AG04450 (cell line): ENCODE measurements around the gene SNRNP200. TPM values are rescaled to one million over a fixed set of nuclear protein-coding genes. Genes with fewer than 3 reads are reported as not detected.

Source experiments
- CTCF ChIA-PET: fragments of 300-600, 350-600 bp; formaldehyde crosslinking; extraction: SDS; loops from one replicate; lab custom pipeline; 2022; ENCODE audit warnings: antibody characterized with exemption, inconsistent platforms; lab: Charles Lee
- POLR2A ChIA-PET: fragments of 350-600 bp; formaldehyde crosslinking; extraction: SDS; loops from one replicate; lab custom pipeline; 2021; ENCODE audit warnings: antibody characterized with exemption, inconsistent platforms; lab: Yijun Ruan, JAX
- DNase-seq: peaks from one replicate; pipeline ENCODE4 v3.0.0-alpha.2; 2011; ENCODE audit warnings: low read depth, low spot score
- H3K27ac ChIP-seq: one replicate; pipeline ENCODE4 v1.5.1; 2012; ENCODE audit warnings: low read depth, low read length, control low read depth
- H3K27me3 ChIP-seq: one replicate; pipeline ENCODE4 v1.6.0; 2012; ENCODE audit warnings: low read length; ENCODE audit not compliant: control insufficient read depth, insufficient read depth
- H3K4me3 ChIP-seq: 2 replicates; pipeline ENCODE4 v1.5.1; 2011; ENCODE audit warnings: mild to moderate bottlenecking, low read depth, low read length, control low read depth
- H3K9me3 ChIP-seq: 2 replicates; pipeline ENCODE4 v1.5.1; 2012; ENCODE audit warnings: low read length; ENCODE audit not compliant: control insufficient read depth, insufficient read depth
- CTCF ChIP-seq: IDR thresholded peaks from 2 replicates; pipeline ENCODE4 v1.5.1; 2011; ENCODE audit warnings: low read depth, low read length, control low read depth, inconsistent platforms
- polyA plus RNA-seq: library from polyadenylated mRNA; depleted of rRNA; stranded (reverse); fragments of >200 nt; gene quantifications from 2 replicates; pipeline ENCODE4 v1.2.3, GENCODE V29; 2011

Gene SNRNP200
- polyA plus RNA-seq, 1 experiment = 99.0 TPM

DNA sequence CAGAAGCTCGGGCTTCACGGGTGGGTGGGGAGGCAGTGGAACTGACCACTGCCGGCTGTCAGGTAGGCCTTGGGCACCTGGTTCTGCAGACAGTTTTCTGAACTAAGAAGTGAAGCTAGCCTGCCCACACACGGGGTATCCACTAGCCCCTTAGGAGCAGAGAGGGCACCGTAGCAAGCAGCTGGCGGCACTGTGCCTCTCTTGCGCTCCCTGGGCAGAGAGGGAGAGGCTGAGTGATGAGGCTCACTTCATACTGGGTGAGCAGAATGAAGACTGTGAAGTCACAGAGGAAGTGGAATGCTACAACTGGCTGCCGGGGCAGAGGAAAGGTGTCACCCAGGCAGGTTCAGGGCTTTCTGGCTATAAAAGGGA lies 20.5 kb upstream of the SNRNP200 start:
- H3K4me3 ChIP-seq = peak overlapping the region; percentile 59
- no peaks in the 10 kb centered on the region; the same call in 1 of the 2 replicates for H3K9me3 ChIP-seq
- ChIA-PET CTCF (interaction anchor here (0.7 kb wide), 1 partner anchor 59 kb away, joined by 3 read pairs; no protein-coding TSS in a partner anchor), POLR2A (interaction anchor here (0.5 kb wide), 1 partner anchor 450 kb away, joined by 3 read pairs; no protein-coding TSS in a partner anchor)
- TF ChIP-seq CTCF = no peak
- peaks cover 7% of the 10 kb centered on the region for H3K27me3 ChIP-seq
- H3K27ac ChIP-seq = no peak overlapping the region
- no peak for DNase-seq

DNA sequence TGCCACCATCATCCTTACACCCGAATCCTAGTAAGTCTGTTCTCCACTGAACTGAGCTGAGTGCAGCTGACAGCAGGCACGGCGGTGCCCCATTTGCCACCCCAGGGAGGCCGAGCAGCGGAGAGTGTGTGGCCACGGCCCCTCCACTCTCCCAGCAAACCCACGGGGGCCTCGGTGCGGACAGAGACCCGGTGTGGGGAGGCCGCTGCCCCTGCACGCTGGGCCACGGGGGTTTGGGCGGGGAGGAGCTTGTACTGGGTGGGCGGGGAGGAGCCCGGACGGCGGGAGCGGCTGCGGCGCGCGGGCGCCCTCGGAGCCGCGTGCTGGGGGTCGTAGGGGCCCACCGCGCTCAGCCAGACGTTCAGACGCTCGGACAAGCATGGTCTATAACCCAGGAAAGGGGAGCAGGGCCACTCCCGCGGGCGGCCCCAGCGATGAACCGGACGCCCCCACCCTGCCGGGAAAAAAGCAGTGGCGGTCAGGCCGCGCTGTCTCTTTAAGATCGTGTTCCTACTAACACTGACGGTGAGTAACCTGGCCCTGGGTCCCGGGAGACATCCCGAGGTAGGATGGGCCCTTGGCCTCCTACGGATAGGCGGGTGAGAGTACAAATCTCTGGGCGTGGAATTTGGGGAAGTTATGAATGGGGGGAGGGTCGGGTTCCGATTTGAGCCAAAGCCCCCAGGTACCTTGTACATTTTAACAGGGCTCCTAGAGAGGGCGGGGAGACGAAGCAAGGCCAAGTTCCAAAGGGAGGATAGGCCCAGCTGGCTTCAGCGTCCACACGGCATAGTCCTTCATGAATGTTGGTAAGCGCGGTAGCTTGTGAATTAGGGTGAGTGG lies 19.9 kb upstream of the SNRNP200 start, which contains the start of gene ITPRIPL1:
Gene ITPRIPL1 (plus strand): TSS at position 277 of the 843 bp plus-strand sequence. CDS start 523 bp downstream, at position 800.
- peak within 1 kb of the TSS; percentile 59 for H3K4me3 ChIP-seq
- ChIA-PET POLR2A (interaction anchor here (0.5 to 1.0 kb wide), 2 partner anchors 20 to 51 kb away, joined by 3 to 7 read pairs; partner anchors contain the start of gene SNRNP200), CTCF (interaction anchor here (0.7 kb wide), 1 partner anchor 58 kb away, joined by 3 read pairs; no protein-coding TSS in a partner anchor)
- no peak for DNase-seq
- H3K27ac ChIP-seq = no peak within 1 kb of the TSS
- TF ChIP-seq CTCF = no peak
- H3K27me3 ChIP-seq = peaks cover 7% of the 10 kb centered on the region
- H3K9me3 ChIP-seq = no peaks in the 10 kb centered on the region; the same call in 1 of the 2 replicates

DNA sequence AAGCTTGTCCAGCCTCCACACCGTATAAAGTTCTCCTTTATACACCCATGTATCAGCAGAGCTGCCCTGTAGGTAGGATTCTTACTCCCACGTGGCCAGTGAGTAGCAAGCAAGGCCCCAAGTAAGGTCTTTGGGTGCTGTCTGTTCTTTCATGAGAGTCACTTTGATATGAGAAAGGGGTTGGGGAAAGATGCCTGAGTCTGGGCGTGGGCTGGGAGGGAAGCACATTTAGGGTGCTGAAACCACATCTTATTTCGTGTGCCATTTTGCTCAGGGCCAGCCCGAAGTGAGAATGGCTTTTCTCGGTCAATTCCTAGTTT lies 19.3 kb upstream of the SNRNP200 start:
- Histone ChIP-seq H3K27me3 (peaks cover 7% of the 10 kb centered on the region), H3K27ac (no peak overlapping the region), H3K4me3 (peak overlapping the region; percentile 59), H3K9me3 (no peaks in the 10 kb centered on the region; the same call in 1 of the 2 replicates)
- ChIA-PET CTCF (no interaction called here), POLR2A (interaction anchor here (1.0 kb wide), 1 partner anchor 19 kb away, joined by 3 read pairs; the partner anchor contains the start of gene SNRNP200)
- no peak for DNase-seq
- TF ChIP-seq CTCF = no peak

- DNase-seq = no peak
- peaks cover 7% of the 10 kb centered on the region for H3K27me3 ChIP-seq
- no peak for TF ChIP-seq CTCF
- H3K9me3 ChIP-seq = no peaks in the 10 kb centered on the region; the same call in 1 of the 2 replicates
- no peak overlapping the region for H3K4me3 ChIP-seq
- ChIA-PET POLR2A (no interaction called here), CTCF (no interaction called here)
- H3K27ac ChIP-seq = no peak overlapping the region
Observed at GRCh38 chr2:96323849-96324248, 18.5 kb upstream of the SNRNP200 start.
